Esophagus squamous epithelium (tissue), 4 donors: Measurements from ENCODE around the gene CELA2B.

Experiments used
- CTCF ChIP-seq, 6 experiments: fragments of 450-650 bp in 4 of 6; fragments of 200-600 bp in 2 of 6; sonication (generic) in 2 of 6; IDR thresholded peaks; one replicate each; pipeline ENCODE4 v1.5.1; 2016 to 2019; ENCODE audit warnings: antibody characterized with exemption in 6 of 6, mild to moderate bottlenecking in 4 of 6, moderate library complexity in 4 of 6
- POLR2A ChIP-seq, 4 donors: fragments of 450-650 bp; IDR thresholded peaks; one replicate each; pipeline ENCODE4 v1.6.1; 2017; ENCODE audit warnings: antibody characterized with exemption in 4 of 4, mild to moderate bottlenecking in 4 of 4, moderate library complexity in 3 of 4

GRCh38 chr1:15483971-15484370 is 8.1 kb downstream of the CELA2B start:
- no peak for TF ChIP-seq CTCF (IDR thresholded peaks at IDR 0.05)
- TF ChIP-seq POLR2A (IDR thresholded peaks at IDR 0.05): no peak
